ENCODE data around the gene TMEM181.

The TMEM181 gene

DNA sequence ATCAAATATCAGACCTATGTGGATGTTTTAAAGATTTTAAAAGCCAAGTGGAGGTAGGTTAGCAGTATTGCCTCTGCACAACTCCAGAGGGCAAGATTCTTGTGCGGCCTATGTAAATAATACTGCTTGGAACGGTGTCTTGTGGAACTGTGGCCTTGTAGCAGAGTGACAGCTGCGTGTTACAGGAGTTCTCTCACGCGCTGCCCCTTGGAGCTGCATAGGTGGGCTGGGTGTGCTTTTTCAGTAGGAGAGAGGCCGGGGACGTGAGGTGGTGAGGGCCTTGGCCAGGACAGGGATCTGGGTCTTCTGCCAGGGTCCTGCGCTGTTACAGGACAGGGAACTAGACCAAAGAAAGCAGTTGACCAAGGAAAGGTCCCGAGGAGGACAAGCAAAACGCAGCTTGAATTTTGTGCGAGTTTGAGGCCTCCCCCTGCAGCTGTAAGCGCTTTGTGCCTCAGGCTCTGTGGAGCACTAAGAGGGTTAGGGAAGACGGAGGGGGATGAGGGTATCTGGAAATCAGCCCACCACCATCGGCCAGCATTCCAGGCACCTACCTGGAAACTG is 1.5 kb downstream of the TMEM181 start:
- H3K9me3 ChIP-seq (ENCODE audit: control insufficient read depth in 2 of 2, low read length in 2 of 2), result no peaks in the 10 kb centered on the region
- H3K4me1 ChIP-seq (ENCODE audit: control insufficient read depth in 2 of 2, insufficient read depth in 2 of 2, low read length in 2 of 2), result peaks cover 17 to 19% of the 10 kb centered on the region in 2 donors
- H3K36me3 ChIP-seq (ENCODE audit: control insufficient read depth in 2 of 2, insufficient read depth in 2 of 2, low read length in 2 of 2), result no peaks in the 10 kb centered on the region
- H3K9ac ChIP-seq (ENCODE audit: low read depth in 1 of 2, low read length in 2 of 2), result peak overlapping the region; percentile 42 to 93
- peak overlapping the region; percentile 82 to 95 for H3K4me3 ChIP-seq (ENCODE audit: low read length in 2 of 2)
- no peak overlapping the region for H3K27ac ChIP-seq (ENCODE audit: low read depth in 2 of 2, low read length in 2 of 2)
- H3K27me3 ChIP-seq (ENCODE audit: control insufficient read depth in 2 of 2, insufficient read depth in 2 of 2, low read length in 2 of 2), result no peaks in the 10 kb centered on the region

DNA sequence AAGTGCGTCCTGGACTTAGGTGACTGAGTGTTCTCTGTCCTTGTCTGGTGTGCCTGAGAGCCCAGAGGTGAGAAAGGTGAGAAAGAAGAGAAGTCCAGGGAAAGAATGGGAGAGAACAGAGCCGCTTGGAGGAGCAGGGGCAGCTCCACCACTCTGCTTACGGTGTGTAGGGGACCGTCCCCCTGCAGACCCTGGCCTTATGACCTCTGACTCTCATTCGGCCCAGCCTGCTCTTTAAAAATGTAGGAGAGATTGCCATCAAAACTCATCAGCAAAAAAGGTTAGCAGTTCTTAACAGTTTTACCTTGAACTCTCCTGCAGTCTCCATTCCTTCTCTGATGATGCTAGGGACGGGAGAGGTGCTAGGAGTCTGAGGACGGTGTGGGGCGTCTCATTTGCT is 2.0 kb downstream of the TMEM181 start:
- Histone ChIP-seq H3K27ac (ENCODE audit: low read depth in 2 of 2, low read length in 2 of 2) (no peak overlapping the region), H3K4me3 (ENCODE audit: low read length in 2 of 2) (no peak overlapping the region)

DNA sequence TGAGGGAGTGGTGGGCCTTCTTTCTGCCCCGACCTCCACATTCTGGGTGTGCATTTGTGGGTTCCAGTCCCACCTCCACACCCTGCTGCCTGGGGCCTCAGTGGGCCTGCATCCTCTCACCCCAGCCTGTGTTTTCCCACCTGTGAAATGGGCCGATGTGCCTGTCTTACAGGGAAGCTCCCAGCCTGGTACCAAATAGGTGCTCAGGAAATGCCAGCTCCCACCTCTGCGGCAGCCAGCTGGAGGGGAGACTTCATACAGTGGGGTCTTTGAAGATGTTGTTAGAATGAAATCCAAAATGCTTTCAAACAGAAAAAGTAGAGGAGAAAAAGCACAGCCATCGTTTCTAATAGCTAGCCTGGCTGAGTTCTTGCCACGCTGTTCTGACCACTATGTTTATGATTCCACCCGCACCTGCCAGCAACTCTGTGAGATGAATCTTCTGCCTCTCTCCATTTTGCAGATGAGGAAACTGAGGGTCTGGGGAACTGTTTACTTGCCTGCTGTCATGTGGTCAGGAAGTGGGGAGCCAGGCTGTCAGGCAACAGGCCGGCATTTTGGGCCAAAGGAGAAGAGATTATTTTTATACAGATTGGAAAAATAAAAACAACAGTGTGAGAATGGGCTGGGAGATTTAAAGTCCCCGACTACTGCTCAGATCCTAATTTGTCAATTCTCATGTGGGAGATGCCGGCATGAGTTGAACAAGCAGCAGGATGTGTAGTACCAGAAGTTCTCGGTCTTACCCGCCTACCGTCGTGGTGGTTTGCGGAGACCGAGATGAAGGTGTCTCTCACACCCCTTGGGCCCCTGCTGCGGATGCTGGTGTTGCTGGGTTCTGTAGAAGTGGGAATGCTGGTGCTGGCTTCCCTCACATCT is 4.6 kb downstream of the TMEM181 start:
- no peak overlapping the region for H3K27ac ChIP-seq (ENCODE audit: low read depth in 2 of 2, low read length in 2 of 2)
- no peak overlapping the region for H3K9ac ChIP-seq (ENCODE audit: low read depth in 1 of 2, low read length in 2 of 2)
- no peaks in the 10 kb centered on the region for H3K9me3 ChIP-seq (ENCODE audit: control insufficient read depth in 2 of 2, low read length in 2 of 2)
- no peaks in the 10 kb centered on the region for H3K27me3 ChIP-seq (ENCODE audit: control insufficient read depth in 2 of 2, insufficient read depth in 2 of 2, low read length in 2 of 2)
- H3K36me3 ChIP-seq (ENCODE audit: control insufficient read depth in 2 of 2, insufficient read depth in 2 of 2, low read length in 2 of 2), result no peaks in the 10 kb centered on the region
- peaks cover 17% of the 10 kb centered on the region in 2 donors for H3K4me1 ChIP-seq (ENCODE audit: control insufficient read depth in 2 of 2, insufficient read depth in 2 of 2, low read length in 2 of 2)
- no peak overlapping the region for H3K4me3 ChIP-seq (ENCODE audit: low read length in 2 of 2)

More for the DNA sequence above, 2.0 kb downstream of the TMEM181 start:
- H3K9ac ChIP-seq (ENCODE audit: low read depth in 1 of 2, low read length in 2 of 2), result no peak overlapping the region
- H3K36me3 ChIP-seq (ENCODE audit: control insufficient read depth in 2 of 2, insufficient read depth in 2 of 2, low read length in 2 of 2), result no peaks in the 10 kb centered on the region
- no peaks in the 10 kb centered on the region for H3K27me3 ChIP-seq (ENCODE audit: control insufficient read depth in 2 of 2, insufficient read depth in 2 of 2, low read length in 2 of 2)
- H3K9me3 ChIP-seq (ENCODE audit: control insufficient read depth in 2 of 2, low read length in 2 of 2), result no peaks in the 10 kb centered on the region
- H3K4me1 ChIP-seq (ENCODE audit: control insufficient read depth in 2 of 2, insufficient read depth in 2 of 2, low read length in 2 of 2), result peaks cover 17 to 19% of the 10 kb centered on the region in 2 donors

DNA sequence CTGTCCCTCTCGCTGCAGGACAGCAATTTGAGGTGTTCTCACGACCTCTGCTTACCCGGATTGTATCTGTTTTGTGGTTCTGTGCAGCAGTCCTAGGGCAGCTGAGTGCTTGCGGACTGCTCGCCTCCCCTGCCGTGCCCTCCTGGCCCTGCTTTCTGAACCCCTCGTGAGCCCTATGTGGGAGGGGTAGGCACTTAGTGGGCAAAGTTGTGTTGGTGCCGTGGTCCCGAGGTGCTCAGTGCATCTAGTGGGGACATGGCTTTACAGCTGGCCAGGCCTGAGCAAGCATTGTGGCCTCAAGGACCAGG is 5.2 kb downstream of the TMEM181 start:
- Histone ChIP-seq H3K4me1 (ENCODE audit: control insufficient read depth in 2 of 2, insufficient read depth in 2 of 2, low read length in 2 of 2) (peaks cover 15% of the 10 kb centered on the region in 2 donors), H3K27me3 (ENCODE audit: control insufficient read depth in 2 of 2, insufficient read depth in 2 of 2, low read length in 2 of 2) (no peaks in the 10 kb centered on the region), H3K9ac (ENCODE audit: low read depth in 1 of 2, low read length in 2 of 2) (no peak overlapping the region), H3K4me3 (ENCODE audit: low read length in 2 of 2) (no peak overlapping the region), H3K27ac (ENCODE audit: low read depth in 2 of 2, low read length in 2 of 2) (no peak overlapping the region), H3K36me3 (ENCODE audit: control insufficient read depth in 2 of 2, insufficient read depth in 2 of 2, low read length in 2 of 2) (no peaks in the 10 kb centered on the region), H3K9me3 (ENCODE audit: control insufficient read depth in 2 of 2, low read length in 2 of 2) (no peaks in the 10 kb centered on the region)

DNA sequence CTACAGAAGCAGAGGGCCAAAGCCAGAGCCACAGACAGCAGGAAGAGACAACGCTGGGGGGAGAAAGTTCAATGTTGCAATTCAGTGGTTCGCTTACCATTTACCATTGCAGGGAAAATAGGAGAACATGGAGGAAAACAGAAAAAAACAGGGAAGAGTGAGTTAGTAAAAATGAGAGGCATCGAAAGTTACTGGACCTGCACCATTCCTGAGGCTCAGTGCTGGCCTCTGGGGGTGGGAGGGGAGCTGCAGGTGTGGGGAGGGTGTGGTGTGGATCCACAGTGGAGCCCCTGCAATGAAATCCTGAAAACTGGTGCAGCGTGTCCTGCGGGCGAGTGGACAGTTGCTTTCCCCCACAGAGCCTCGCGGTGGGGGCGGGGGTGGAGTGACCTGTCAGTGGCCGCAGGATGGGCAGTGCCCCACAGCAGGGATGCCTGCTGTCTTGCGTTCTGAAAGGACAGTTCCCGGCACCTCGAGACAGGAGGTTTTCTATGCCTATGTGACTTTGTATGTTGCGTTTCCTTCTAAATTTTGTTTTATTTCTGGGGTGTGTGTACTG is 5.7 kb downstream of the TMEM181 start:
- H3K4me1 ChIP-seq (ENCODE audit: control insufficient read depth in 2 of 2, insufficient read depth in 2 of 2, low read length in 2 of 2), result peaks cover 15% of the 10 kb centered on the region in 2 donors
- no peaks in the 10 kb centered on the region for H3K9me3 ChIP-seq (ENCODE audit: control insufficient read depth in 2 of 2, low read length in 2 of 2)
- no peaks in the 10 kb centered on the region for H3K36me3 ChIP-seq (ENCODE audit: control insufficient read depth in 2 of 2, insufficient read depth in 2 of 2, low read length in 2 of 2)
- H3K27me3 ChIP-seq (ENCODE audit: control insufficient read depth in 2 of 2, insufficient read depth in 2 of 2, low read length in 2 of 2), result no peaks in the 10 kb centered on the region
- H3K4me3 ChIP-seq (ENCODE audit: low read length in 2 of 2), result no peak overlapping the region
- H3K9ac ChIP-seq (ENCODE audit: low read depth in 1 of 2, low read length in 2 of 2), result no peak overlapping the region
- H3K27ac ChIP-seq (ENCODE audit: low read depth in 2 of 2, low read length in 2 of 2), result no peak overlapping the region

DNA sequence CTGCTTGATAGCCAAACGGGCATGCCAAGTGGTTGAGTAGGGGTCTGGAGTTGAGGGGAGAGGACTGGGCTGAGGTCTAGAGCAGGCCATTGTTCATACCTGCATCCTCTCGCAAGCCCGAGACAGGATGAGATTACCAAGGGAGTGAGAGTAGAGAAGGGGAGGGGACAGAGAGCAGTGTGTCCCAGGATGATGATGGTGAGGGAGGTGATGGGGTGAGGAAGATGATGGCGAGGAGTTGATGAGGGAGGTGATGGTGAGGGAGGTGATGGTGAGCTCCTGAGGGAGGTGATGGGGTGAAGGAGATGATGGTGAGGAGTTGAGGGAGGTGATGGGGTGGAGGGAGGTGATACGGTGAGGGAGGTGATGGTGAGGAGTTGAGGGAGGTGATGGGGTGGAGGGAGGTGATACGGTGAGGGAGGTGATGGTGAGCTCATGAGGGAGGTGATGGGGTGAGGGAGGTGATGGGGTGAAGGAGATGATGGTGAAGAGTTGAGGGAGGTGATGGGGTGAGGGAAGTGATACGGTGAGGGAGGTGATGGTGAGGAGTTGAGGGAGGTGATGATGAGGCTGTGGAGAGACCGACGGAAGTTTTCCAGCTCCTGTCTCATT is 6.4 kb downstream of the TMEM181 start:
- Histone ChIP-seq H3K36me3 (ENCODE audit: control insufficient read depth in 2 of 2, insufficient read depth in 2 of 2, low read length in 2 of 2) (no peaks in the 10 kb centered on the region), H3K4me1 (ENCODE audit: control insufficient read depth in 2 of 2, insufficient read depth in 2 of 2, low read length in 2 of 2) (peaks cover 9 to 10% of the 10 kb centered on the region in 2 donors), H3K9ac (ENCODE audit: low read depth in 1 of 2, low read length in 2 of 2) (no peak overlapping the region), H3K9me3 (ENCODE audit: control insufficient read depth in 2 of 2, low read length in 2 of 2) (no peaks in the 10 kb centered on the region), H3K27ac (ENCODE audit: low read depth in 2 of 2, low read length in 2 of 2) (no peak overlapping the region), H3K27me3 (ENCODE audit: control insufficient read depth in 2 of 2, insufficient read depth in 2 of 2, low read length in 2 of 2) (no peaks in the 10 kb centered on the region), H3K4me3 (ENCODE audit: low read length in 2 of 2) (no peak overlapping the region)

DNA sequence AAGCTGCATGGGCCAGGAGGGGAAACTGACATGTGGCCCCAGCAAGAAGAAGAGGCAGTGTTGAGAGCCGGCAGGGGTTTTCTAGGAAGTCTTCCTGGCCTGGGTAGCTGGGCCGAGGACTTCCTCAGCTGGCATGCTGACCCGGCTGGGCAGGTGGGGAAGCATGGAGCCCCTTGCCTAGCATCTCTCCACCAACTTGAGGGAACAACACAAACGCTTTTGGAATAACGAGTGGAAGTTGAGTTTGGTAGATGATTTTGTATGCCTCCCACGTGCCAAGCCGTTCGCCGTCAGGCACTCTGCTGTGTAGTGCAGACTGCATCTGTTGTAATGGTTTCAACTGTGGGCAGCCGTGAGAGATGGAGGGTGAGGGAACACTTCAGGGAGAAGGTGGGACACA is 7.3 kb downstream of the TMEM181 start:
- no peaks in the 10 kb centered on the region for H3K27me3 ChIP-seq (ENCODE audit: control insufficient read depth in 2 of 2, insufficient read depth in 2 of 2, low read length in 2 of 2)
- H3K36me3 ChIP-seq (ENCODE audit: control insufficient read depth in 2 of 2, insufficient read depth in 2 of 2, low read length in 2 of 2), result no peaks in the 10 kb centered on the region
- peak overlapping the region in 1 of 2 donors; percentile 6 for H3K9ac ChIP-seq (ENCODE audit: low read depth in 1 of 2, low read length in 2 of 2)
- no peak overlapping the region for H3K4me3 ChIP-seq (ENCODE audit: low read length in 2 of 2)
- H3K27ac ChIP-seq (ENCODE audit: low read depth in 2 of 2, low read length in 2 of 2), result no peak overlapping the region
- peaks cover 8 to 9% of the 10 kb centered on the region in 2 donors for H3K4me1 ChIP-seq (ENCODE audit: control insufficient read depth in 2 of 2, insufficient read depth in 2 of 2, low read length in 2 of 2)
- no peaks in the 10 kb centered on the region for H3K9me3 ChIP-seq (ENCODE audit: control insufficient read depth in 2 of 2, low read length in 2 of 2)

DNA sequence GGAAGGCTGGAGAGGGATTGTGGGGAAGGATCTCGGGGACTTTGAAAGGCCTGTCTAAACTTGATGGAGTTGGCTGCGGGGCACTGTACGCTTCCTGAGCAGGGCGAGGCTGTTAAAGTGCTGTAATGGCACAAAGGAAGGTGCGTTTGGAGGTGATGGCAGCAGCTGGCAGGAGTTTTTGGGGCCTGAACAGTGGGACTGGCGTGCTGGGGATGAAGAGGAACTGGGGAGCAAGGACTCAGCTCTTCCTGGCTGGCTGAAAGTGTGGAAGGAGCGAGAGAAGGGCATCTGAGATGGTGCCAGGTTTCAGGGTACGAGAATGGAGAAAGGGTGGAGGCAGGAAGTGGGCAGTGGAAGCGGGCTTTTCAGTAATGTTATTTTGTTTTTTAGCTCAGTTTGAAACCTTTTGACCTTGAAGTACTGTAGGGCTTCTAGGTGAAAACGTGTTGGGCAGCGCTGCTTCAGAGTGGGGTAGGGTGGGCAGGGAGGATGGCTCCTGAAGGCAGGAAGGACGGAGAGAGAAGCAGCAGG is 8.0 kb downstream of the TMEM181 start:
- Histone ChIP-seq H3K4me3 (ENCODE audit: low read length in 2 of 2) (no peak overlapping the region), H3K27me3 (ENCODE audit: control insufficient read depth in 2 of 2, insufficient read depth in 2 of 2, low read length in 2 of 2) (no peaks in the 10 kb centered on the region), H3K9me3 (ENCODE audit: control insufficient read depth in 2 of 2, low read length in 2 of 2) (no peaks in the 10 kb centered on the region), H3K27ac (ENCODE audit: low read depth in 2 of 2, low read length in 2 of 2) (no peak overlapping the region), H3K9ac (ENCODE audit: low read depth in 1 of 2, low read length in 2 of 2) (no peak overlapping the region), H3K36me3 (ENCODE audit: control insufficient read depth in 2 of 2, insufficient read depth in 2 of 2, low read length in 2 of 2) (no peaks in the 10 kb centered on the region), H3K4me1 (ENCODE audit: control insufficient read depth in 2 of 2, insufficient read depth in 2 of 2, low read length in 2 of 2) (peaks cover 15 to 16% of the 10 kb centered on the region in 2 donors)

DNA sequence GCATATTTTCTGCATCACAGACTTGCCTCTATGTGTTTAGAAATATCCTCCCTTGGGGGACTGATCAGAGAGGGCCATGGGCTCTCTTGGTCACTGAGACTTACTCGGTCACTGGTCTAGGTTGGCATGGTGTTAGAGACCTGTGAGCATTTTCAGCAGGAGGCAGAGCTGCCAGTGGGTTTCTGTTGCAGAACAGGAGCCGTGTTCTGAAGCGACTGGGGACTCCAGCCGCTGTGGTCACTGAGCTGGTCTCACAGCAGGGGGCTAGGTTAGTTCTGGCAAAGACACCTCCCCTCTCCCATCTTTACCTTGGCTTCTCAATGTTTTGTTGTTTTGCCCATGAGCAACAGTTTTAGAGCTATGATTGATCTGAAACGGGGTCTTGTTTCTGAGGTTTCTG is 8.7 kb downstream of the TMEM181 start:
- no peaks in the 10 kb centered on the region for H3K9me3 ChIP-seq (ENCODE audit: control insufficient read depth in 2 of 2, low read length in 2 of 2)
- H3K27ac ChIP-seq (ENCODE audit: low read depth in 2 of 2, low read length in 2 of 2), result no peak overlapping the region
- H3K4me1 ChIP-seq (ENCODE audit: control insufficient read depth in 2 of 2, insufficient read depth in 2 of 2, low read length in 2 of 2), result peaks cover 21 to 22% of the 10 kb centered on the region in 2 donors
- H3K27me3 ChIP-seq (ENCODE audit: control insufficient read depth in 2 of 2, insufficient read depth in 2 of 2, low read length in 2 of 2), result no peaks in the 10 kb centered on the region
- no peaks in the 10 kb centered on the region for H3K36me3 ChIP-seq (ENCODE audit: control insufficient read depth in 2 of 2, insufficient read depth in 2 of 2, low read length in 2 of 2)
- H3K9ac ChIP-seq (ENCODE audit: low read depth in 1 of 2, low read length in 2 of 2), result no peak overlapping the region
- no peak overlapping the region for H3K4me3 ChIP-seq (ENCODE audit: low read length in 2 of 2)

DNA sequence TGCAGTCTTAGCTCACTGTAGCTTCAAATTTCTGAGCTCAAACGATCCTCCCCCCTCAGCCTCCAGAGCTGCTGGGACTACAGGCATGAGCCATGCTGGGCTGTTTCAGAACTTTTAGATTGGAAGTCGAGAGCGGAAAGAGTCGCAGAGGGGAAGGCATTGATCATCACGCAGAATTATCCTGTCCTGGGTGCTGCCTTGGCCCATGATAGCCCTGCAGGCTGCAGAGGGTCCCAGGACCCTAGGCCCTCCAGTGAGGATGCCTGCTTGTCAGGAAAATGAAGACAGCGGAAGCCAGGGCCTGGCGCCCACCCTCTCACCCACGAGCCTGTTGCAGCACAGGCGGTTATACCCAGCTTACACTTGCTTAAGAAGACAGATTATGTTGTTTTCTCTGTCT is 9.1 kb downstream of the TMEM181 start:
- Histone ChIP-seq H3K27me3 (ENCODE audit: control insufficient read depth in 2 of 2, insufficient read depth in 2 of 2, low read length in 2 of 2) (no peaks in the 10 kb centered on the region), H3K9me3 (ENCODE audit: control insufficient read depth in 2 of 2, low read length in 2 of 2) (no peaks in the 10 kb centered on the region), H3K4me1 (ENCODE audit: control insufficient read depth in 2 of 2, insufficient read depth in 2 of 2, low read length in 2 of 2) (peaks cover 23 to 26% of the 10 kb centered on the region in 2 donors), H3K27ac (ENCODE audit: low read depth in 2 of 2, low read length in 2 of 2) (no peak overlapping the region), H3K4me3 (ENCODE audit: low read length in 2 of 2) (no peak overlapping the region), H3K9ac (ENCODE audit: low read depth in 1 of 2, low read length in 2 of 2) (no peak overlapping the region), H3K36me3 (ENCODE audit: control insufficient read depth in 2 of 2, insufficient read depth in 2 of 2, low read length in 2 of 2) (no peaks in the 10 kb centered on the region)

Data from mucosa of rectum (tissue), 2 donors.